ENCODE measurements around the gene FBXL12.
A peak's percentile ranks its signal among the peaks of the same experiment; 100 is the strongest.
"Not testable (repeated sequence)": the region's sequence is repeated elsewhere in the genome, so short reads cannot be mapped to it uniquely, and the experiment has no call there.

The FBXL12 gene, protein sequence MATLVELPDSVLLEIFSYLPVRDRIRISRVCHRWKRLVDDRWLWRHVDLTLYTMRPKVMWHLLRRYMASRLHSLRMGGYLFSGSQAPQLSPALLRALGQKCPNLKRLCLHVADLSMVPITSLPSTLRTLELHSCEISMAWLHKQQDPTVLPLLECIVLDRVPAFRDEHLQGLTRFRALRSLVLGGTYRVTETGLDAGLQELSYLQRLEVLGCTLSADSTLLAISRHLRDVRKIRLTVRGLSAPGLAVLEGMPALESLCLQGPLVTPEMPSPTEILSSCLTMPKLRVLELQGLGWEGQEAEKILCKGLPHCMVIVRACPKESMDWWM

DNA sequence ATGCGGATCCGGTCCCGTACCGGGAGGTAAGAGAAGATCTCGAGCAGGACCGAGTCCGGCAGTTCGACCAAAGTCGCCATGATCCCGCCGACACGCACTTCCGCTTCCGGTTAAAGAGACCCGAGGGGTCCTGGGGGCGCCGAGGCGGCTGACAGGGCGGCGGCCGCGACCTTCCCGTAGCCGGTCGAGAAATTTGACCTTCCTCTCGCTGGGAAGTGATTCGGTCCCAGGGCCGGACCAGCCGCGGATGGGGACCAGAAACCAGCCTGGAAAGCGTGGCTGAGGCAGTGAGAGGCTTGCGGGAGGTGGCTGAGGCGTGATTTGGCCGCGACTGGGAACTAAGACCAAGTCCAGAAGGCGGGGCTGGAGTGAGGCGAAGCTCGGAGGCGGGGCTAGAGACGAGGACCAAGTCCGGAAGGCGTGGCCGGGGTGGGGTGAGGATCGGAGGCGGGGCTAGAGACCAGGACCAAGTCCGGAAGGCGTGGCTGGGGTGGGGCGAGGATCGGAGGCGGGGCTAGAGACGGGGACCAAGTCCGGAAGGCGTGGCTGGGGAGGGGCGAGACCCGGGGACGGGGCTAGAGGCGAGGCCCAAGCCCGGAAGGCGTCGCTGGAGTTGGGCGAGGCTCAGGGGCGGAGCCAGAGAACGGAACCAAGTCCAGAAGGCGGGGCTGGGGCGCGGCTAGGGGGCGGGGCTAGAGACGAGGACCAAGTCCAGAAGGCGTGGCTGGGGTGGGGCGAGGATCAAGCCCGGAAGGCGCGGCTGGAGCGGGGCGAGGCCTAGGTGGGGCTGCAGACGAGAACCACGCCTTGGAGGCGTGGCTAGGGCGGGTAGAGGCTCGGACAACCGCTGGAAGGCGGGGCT is at the start of gene FBXL12:
FBXL12 (minus strand) TSS at position 346 of the 862 bp plus-strand sequence; CDS start at position 80, 266 bp downstream.
- peak; percentile 100 for DNase-seq

DNA sequence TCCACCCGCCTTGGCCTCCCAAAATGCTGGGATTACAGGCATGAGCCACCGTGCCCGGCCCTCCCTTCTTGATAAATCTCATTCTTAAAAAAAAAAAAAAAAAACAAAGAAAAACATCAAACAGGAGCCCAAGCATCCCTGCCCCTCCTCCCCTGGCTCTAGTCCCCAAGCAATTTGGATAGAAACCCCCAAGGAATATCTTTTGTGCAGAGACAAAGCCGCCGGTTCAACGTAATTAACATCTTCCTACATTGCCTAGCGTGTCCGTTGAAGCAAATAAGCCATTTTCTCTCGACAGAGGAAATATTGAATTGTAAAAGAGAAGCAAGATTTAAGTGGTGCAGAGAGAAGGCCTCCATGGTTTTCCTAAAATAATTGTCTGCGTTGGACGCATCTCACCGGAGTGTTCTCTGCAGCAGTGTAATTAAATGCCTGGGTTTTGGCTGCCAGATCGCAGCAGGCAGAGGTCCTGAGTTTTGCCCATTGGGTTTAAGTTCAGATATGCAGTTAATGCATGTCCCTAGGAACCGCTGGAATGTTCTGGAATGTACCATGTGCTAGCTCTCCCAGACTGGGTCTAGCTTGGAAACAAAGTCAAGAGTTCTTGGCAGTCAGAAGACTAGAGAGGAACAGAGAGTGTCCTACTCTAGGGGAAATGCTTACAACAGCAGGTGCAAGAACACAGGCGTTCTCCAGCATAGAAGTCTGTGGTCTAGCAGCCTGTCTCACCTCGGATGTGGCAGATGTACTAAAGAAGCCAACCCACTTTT is 47.0 kb upstream of the FBXL12 start:
- DNase-seq: no peak

DNA sequence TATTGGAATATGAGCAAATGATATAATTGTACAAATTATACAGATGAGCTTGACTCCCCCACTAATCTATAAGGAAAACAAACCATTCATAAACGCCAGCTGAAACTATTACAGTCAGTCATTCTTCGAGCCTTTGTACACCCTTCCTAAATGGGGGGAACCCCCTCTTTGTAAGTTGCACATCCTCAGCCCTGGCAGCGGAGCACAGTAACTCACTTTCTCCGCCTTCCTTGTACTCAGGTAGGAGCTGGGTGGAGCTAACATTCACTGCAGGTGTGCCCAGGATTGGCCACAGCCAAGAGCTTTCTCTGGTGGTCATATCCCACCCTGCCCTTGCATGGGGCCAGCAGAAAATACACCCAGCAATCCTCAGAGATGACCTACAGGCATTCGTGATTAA is 44.9 kb upstream of the FBXL12 start:
- no peak for DNase-seq

DNA sequence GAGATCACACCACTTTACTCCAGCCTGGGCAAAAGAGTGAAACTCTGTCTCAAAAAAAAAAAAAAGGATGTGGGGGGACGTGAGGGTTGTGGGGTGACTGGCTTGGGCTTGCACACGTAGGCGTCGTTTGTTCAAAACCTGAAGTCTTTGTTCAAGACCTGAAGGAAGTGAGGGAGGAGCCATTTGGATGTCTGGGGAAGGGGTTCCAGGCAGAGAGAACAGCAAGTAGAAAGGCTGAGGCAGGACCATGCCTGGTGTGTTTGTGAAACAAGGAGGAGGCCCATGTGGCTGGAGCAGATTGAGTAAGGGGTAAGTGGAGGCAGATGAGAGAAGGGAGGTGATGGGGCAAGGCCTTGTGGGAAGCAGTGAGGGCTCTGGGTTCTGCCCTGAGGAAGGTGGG is 44.1 kb upstream of the FBXL12 start:
- DNase-seq: no peak

DNA sequence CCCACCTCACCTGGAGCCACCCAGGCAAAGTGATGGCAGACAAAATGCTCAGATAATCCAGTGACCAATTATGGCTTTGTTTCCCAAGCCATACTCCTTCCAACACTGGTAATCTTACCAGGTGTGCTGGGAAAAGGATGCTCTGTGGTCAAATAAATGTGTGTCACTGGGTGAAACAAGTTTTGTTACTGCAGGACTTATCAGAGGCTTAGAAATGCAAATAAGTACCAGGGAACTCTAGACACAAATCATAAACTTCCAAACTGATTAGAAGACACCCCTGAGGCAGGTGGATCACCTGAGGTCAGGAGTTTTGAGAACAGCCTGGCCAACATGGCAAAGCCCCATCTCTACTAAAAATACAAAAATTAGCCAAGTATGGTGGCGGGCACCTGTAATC is 42.6 kb upstream of the FBXL12 start:
- DNase-seq: no peak

DNA sequence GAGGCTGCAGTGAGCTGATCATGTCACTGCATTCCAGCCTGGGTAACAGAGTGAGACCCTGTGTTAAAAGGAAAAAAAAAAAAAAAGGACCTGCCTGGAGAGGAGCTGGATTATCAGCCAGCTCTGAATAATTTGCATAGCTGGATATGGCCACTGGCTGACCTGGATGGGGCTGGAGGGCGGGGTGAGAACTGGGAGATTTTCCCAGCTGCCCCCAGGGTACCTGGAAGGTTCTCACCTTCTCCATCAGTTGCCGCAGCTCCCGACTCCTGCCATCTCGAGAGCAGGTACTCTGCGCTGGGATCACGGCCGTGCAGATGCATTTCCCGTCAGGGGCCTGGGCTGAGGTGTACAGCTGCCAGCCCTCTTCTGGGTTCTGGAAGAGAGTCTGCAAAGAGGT is 41.5 kb upstream of the FBXL12 start:
- no peak for DNase-seq

DNA sequence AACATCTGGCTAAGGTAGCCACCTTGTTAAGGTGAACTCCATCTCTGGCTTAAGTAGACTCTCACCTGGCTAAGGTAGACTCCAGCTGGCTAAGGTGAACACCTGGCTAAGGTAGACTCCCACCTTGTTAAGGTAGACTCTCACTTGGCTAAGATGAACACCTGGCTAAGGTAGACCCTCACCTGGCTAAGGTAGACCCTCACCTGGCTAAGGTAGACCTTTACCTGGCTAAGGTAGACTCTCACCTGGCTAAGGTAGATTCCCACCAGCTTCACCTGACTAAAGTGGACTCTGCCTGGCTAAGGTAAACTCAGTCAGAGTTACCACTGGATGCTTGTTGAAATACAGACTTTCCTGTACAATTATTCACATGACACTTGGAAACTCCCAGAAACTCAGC is 39.9 kb upstream of the FBXL12 start:
- DNase-seq: no peak

DNA sequence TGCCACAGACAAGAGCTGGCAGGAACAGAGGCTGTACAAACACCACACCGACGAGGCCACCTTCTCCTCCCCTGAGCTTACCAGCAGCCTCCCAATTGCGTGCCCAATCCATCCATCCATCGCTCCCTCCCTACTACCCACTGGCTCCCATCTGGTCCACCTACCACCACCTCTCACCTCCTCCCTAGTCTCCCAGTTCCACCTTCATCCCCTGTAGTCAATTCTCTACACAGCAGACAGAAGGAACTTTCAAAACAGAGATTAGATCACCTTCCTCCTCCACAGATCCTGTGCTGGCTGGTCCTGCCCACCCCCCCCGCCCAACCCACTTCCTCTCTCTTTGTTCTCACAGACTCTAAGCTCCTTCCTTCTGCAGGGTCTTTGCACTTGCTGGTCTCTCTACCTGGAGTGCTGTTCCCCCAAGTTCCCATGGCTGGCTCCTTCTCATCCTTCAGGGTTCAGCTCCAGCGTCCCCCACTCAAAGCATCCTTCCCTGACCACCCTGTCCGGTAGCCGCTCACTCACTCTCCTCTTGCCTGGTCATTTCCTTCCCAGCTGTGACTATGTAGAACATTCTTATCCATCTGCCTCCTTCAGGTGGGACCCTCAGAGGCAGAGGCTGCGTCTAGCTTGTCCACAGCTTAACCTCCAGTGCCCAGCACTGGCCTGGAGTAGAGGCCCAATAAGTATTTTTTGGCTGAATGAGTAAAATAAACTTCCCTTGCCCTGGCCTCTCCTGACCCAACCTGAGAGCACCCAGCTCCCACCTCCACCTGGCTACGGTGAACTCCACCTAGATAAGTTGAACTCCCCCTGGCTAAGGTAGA is 39.3 kb upstream of the FBXL12 start:
- DNase-seq: no peak

DNA sequence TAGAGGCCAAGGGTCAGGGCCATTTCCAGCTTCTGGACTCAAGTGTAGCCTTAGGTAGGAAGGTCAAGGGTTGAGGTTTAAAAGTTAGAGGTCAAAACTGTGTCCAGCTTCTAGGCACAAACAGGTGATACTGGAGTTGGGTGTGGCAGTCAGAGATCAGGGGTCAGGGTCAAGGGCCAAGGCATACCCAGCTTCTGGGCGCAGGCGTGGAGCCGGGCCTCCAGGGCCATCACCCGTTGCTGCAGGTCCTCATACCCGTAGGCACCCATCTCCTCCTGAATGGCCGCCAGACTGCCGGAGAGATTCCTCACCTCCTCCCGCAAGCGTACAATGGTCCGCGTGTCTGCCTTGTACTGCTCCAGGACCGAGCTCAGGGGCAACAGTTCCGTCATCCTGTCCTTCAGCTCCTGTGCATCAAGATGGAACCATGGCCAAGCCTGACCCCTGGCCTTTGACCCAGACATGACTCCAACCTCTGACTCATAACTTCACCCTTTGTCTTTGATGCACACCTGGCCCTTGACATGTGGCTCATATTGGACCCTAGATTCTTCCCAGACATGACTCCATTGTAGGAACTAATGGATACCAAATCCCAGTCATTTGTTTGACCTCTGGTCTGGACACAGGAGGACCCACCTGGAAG is 38.3 kb upstream of the FBXL12 start:
- DNase-seq: no peak

DNA sequence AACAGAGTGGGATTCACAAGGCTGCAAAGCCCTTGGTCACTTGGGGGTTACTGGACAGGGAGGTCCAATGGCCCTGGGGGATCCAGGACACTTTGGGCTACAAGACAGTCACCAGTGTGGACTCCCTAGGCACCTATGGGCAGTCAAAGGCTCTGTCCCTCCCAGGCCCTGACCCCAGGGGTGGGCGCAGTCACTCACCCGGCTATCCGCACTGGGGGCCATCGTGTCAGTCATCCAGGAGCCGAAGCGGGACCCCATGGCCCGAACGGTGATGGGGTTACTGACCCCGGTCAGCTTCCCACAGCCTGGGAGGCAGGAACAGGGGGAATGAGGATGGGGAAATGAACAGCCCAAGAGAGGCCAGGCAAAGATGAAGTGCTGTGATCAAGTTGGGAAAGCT is 37.7 kb upstream of the FBXL12 start:
- no peak for DNase-seq

DNA sequence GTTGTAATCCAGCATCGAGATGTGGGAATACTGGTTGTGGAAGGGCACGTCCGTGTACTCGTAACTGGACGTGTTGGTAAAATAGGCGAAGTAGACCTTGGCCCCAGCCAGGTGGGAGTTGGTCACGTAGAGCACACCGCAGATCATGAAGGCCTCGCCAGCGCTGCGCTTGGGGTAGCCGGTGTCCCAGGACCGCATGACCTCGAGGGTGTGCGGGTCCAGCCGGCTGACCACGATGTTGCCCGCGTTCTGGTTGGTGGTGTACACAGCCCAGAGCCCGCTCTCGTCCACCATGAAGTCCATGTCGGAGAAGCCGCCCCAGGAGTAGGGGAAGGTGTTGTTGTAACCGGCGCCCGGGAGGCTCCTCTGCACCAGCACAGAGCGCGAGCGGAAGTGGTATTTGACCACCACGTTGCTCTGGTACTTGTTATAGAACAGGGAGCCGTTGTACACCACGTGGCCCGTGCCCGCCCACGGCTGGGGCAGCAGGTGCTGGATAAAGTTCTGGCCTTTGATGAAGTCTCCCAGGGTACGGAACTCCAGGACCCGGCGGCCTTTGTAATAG is 35.5 kb upstream of the FBXL12 start:
- no peak for DNase-seq

DNA sequence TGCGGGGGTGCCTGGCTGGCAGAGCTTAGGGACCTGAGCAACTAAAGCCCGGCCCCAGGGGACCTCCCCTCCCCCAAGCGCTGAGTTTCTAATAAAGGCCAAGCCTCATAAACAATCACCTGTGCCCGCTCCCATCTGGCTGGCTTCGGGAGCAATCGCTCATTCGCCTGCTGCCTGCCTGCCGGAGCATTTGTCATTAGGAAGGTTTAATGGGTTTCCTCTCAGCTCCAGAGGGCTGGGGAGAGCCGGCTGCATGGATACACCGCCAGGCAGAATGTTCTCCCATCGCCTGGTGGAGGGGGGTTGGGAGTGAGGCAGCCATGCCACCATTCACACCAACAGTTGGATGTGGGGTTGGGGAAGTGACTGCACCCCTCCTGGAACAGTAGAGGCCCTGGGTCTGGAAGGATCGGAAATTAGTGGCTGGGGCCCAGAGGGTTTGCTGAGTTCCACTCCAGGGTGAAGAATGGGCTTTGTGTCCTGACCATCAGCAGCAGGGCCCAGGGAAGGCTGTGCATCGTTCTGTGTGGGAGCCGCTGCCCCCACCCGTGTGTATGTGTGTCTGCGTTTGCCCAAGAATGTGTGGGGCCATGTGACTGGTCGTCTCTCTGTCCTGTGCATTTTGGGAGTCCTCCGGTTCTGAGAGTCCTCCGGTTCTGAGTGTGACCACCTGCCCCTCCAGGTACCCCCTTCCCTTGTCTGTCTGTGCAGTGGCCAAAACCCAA is 31.5 kb upstream of the FBXL12 start:
- DNase-seq: no peak

DNA sequence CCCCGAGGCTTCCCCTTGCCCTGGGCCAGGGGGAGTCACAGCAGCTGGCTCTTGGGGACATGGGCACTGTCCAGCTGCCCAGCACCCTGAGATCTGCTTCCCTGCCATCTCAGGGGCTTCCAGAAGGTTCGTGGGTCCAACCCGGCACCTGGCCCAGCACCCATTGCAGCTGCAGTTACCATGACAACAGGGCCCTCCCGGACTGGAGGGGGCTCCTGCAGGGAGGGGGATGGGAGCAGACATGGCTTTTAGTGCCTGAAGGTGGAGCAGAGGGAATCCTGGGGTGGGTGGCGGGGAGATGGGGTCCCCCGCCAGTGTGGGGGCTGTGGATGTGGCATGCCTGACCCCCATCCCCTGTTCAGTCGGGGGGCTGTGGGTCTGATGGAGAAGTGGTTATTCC is 30.9 kb upstream of the FBXL12 start:
- no peak for DNase-seq

DNA sequence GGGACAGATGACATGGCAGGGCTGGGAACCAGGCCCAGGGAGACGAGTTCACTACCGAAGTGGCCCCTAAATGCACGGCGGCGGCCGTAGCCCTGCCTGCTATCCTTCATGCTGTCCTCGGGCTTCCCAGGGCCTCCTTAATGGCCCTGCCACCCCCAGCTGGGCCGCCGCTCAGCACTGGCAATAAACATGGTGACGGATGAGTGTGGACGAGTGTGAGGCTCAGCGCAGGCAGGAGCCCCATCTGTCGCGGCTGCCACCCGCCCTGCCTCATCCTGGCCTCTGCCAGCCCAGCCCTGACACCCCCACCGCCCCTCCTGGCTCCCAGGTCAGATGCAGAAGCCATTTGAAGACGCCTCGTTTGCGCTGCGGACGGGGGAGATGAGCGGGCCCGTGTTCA is 29.9 kb upstream of the FBXL12 start:
- no peak for DNase-seq

DNA sequence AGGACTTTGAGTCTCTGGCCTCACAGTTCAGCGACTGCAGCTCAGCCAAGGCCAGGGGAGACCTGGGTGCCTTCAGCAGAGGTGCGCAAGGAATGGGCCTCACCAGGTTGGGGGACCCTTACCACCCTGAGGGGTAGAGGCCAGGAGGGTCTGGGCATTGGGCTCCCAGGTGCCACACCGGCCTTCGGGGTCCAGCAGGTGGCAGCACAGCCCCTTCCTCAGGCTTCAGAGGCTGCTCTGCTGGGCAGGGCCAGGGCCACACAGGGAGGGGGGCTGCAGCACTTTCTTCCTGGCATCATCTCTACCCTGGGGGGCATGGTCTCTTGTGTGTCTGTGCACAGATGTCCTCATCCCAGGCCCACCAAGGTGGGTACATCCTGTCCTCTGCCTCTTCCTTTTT is 29.2 kb upstream of the FBXL12 start:
- DNase-seq: no peak

DNA sequence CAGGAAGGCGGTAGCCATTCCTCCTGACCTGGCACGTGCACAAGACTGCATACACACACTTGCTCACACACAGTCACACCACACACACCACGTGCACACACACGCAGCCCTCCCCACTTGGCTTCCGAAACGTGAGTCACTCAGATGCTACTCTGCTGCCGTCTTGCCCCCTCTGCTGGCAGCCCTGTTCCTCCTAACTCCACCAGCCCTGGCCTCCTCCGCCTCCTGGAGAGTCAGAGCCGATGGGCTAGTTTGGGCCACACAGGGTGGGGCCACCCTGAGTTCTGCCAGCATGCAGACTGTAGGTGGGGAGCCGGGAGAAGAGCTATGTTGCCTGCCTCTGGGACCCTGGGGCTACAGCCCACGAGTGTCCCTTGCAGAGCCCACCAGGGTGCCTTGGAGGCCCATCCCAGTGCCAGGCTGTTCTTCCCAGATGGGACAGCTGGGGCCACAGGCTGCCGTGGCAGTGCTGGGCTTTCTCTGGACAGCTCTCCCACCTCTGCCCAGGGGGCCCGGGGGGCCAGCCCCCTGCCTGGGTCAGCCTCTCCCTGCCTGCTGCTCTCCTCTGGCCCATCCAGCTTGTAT is 28.3 kb upstream of the FBXL12 start:
- no peak for DNase-seq

DNA sequence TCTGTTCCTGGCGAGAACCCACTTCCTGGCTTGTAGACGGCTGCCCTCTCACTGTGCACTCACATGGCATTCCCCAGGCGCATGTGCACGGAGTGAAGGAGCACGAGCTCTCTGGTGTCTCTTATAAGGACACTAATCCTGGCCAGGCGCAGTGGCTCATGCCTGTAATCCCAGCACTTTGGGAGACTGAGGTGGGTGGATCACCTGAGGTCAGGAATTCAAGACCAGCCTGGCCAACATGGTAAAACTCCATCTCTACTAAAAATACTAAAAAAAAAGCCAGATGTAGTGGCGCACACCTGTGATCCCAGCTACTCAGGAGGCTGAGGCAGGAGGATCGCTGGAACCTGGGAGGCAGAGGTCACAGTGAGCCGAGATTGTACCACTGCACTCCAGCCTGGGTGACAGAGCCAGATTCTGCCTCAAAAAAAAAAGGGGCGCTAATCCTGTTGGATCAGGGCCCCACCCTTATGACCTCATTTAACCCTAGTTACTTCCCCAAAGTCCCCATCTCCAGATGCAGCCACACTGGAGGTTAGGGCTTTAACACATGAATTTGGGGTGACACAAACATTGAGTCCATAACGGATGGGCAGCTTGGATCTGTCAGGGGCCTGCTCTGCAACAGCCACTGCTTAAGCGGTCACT is 24.9 kb upstream of the FBXL12 start:
- DNase-seq: not testable (repeated sequence)

DNA sequence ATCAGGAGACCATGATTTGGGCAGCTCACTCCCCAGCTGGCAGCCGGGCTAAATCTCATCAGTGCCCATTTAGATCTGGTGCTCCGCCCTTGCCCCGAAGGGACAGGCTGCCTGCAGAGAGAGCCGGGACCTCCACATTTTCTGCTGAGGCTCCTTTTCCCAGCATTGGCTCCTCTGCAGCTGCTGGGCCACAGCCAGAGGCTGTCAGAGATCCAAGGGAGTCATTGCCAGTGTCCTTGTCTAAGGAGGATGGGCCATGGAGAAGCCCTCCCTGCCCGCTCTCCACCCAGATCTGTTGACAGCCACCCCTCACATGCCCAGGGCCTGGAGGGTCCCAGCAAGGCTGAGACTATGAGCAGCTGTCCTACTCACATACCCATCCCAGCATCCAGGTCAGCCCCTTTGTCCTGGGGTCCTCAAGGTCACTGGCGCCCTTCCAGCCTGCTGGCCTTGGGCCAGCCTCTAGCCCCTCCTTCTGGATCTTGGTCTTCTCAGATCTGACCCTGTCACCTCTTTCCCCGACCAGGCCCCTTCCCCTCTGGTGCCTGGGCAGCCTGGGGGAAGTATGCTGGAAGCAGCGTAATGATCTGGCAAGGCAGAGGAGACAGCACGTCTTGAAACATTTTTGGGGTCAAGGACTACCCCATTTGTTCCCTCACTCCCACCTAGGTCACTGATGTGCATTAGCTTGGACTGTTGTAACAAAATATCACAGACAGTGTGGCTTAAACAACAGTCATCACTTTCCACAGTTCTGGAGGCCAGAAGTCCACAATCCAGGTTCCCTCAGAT is 24.2 kb upstream of the FBXL12 start:
- no peak for DNase-seq

DNA sequence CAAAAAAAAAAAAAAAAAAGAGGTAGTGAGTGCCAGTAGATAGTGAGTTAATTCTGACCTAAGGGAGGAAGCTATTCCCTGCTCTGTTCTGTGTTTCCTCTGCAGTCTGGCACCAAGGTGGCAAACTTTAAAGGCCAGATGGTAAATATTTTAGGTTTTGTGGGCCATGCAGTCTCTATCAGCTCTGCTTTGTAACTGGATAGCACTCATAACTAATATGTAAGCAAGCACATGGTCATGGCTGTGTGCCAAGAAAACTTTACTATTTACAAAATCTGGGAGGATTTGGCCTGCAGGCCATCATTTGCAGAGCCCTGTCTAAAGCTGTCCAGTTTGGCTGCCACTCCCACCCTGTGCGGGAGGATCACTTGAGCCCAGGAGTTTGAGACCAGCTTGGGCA is 20.5 kb upstream of the FBXL12 start:
- DNase-seq: no peak
